Epithelial cell of prostate (primary cell): ENCODE data around the gene METRNL.
"Not testable (repeated sequence)": the region's sequence is repeated elsewhere in the genome, so short reads cannot be mapped to it uniquely, and the experiment has no call there.

ENCODE experiments used
- DNase-seq: peaks from one replicate; pipeline ENCODE4 v3.0.0-alpha.2; 2011; ENCODE audit warnings: low read depth, low spot score
- H3K27ac ChIP-seq: fragments of 450-650 bp; 2 replicates; pipeline ENCODE4 v1.5.1; 2017; ENCODE audit warnings: mild to moderate bottlenecking

METRNL gene

DNA sequence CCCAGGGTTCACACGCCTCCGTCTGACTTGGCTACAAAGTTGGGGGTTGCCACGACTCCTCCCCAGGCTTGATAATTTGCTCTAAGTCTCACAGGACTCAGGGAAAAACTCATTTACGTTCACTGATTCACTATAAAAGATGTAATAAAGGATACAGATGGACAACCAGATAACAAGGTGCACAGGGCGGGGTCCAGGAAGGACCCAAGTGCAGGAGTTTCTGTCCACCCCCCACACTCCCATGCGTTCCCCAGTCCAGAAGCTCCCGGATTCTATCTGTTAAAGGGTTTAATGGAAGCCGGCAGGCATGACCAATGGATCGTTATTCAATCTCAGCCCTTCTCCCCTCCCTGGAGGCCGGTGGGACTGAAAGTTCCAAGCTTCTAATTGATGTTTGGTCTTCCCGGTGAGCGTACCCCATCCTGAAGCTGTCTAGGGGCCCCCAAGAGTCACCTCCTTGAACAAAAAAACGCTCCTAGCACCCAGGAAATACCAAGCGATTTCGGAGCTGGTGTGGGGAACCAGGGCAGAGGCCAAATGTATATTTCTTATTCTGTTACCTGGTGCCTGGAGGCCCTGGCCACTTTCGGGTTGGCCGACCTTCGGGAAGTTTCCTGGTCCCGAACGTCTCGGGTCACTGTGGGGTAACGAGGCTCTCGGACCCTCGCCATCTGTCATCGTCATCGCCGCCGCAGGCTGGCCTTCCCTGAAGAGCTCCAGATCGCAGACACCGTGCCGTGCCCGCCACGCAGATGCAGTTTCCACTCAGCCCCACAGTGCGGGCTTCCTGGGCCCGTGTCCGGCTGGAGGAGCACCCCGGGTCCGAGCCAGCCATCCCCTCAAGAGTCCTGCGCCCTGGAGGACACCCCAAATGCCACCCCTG lies 13.5 kb upstream of the METRNL start:
- H3K27ac ChIP-seq = no peak overlapping the region
- DNase-seq = no peak

- not testable (repeated sequence) for H3K27ac ChIP-seq, DNase-seq
Measured at GRCh38 chr17:83066543-83066890, 12.9 kb upstream of the METRNL start.

- no peak overlapping the region for H3K27ac ChIP-seq
- DNase-seq = no peak
Measured at GRCh38 chr17:83067071-83067717, 12.2 kb upstream of the METRNL start.

- DNase-seq = no peak
Measured at GRCh38 chr17:83067718-83068261, 11.6 kb upstream of the METRNL start.

GRCh38 chr17:83068641-83069570 lies 10.5 kb upstream of the METRNL start:
- H3K27ac ChIP-seq = no peak overlapping the region
- no peak for DNase-seq

More at GRCh38 chr17:83067718-83068261, 11.6 kb upstream of the METRNL start:
- no peak overlapping the region for H3K27ac ChIP-seq

DNA sequence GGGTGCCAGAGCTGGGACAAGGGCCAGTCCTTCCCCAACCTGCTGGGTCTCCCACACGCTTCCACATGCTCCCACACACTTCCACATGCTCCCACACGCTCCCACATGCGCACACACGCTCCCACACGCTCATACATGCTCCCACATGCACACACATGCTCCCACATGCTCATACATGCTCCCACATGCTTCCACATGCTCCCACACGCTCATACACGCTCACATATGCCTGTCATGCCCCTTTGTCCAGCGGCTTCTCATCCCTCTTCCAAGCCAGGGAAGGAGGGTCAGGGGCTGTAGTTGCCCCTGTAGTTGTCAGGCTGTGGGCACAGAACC lies 9.9 kb upstream of the METRNL start:
- no peak for DNase-seq
- H3K27ac ChIP-seq = no peak overlapping the region

- H3K27ac ChIP-seq = no peak overlapping the region
- no peak for DNase-seq
Measured at GRCh38 chr17:83069931-83070742, 9.3 kb upstream of the METRNL start.

GRCh38 chr17:83070800-83071341 lies 8.5 kb upstream of the METRNL start:
- H3K27ac ChIP-seq = no peak overlapping the region
- no peak for DNase-seq

DNA sequence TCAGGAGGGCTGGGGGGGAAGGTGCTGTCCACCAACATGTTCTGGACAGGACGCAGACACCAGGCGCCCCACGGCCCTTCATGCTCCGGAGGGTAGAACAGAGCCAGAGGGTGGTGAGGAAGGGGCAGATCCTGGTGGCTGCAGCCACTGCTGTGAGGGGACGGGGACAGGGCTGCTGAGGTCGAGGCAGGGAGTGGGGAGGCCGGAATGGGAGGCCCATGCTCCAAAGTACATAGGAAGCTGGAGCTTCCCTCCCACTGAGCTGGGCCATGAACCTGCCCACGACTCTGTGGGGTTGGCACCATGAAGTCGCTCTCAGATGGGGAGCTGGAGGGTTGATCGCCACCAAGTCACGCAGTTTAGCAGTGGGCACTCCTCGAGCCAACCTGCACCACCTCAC lies 8.0 kb upstream of the METRNL start:
- no peak overlapping the region for H3K27ac ChIP-seq
- no peak for DNase-seq

DNA sequence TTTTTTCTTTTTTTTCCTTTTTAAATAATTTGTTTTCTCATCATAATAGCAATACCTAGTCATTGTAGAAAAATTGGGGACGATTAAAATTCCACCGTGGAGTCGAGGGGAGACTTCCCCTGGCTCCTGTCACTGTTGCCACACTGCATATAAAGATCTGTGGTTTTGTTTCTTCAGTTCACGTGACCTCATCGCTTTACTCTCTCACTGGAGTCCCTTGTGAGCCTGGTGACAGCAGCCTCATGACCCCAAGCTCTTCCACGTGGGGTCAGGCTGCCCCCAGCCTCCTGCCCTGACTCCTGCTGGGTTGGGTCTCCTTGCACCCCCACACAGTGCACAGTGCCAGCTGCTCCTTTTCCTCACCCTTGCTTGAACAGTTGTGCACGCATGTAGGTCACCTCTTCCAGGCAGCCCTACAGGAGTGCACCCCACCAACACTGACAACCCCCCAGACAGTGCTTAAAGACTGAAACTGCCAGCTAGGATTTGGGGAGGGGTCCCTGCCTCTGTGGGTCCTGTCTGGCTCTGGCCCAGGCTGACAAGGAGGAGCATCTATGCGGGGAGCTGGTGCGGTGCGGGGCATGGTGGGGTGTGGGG lies 7.3 kb upstream of the METRNL start:
- H3K27ac ChIP-seq = no peak overlapping the region
- DNase-seq = no peak

GRCh38 chr17:83072600-83073358 lies 6.6 kb upstream of the METRNL start:
- H3K27ac ChIP-seq = no peak overlapping the region
- DNase-seq = no peak

GRCh38 chr17:83073389-83074063 lies 5.9 kb upstream of the METRNL start:
- DNase-seq = no peak
- H3K27ac ChIP-seq = no peak overlapping the region

- DNase-seq = no peak
- H3K27ac ChIP-seq = no peak overlapping the region
Measured at GRCh38 chr17:83074486-83075223, 4.8 kb upstream of the METRNL start.

DNA sequence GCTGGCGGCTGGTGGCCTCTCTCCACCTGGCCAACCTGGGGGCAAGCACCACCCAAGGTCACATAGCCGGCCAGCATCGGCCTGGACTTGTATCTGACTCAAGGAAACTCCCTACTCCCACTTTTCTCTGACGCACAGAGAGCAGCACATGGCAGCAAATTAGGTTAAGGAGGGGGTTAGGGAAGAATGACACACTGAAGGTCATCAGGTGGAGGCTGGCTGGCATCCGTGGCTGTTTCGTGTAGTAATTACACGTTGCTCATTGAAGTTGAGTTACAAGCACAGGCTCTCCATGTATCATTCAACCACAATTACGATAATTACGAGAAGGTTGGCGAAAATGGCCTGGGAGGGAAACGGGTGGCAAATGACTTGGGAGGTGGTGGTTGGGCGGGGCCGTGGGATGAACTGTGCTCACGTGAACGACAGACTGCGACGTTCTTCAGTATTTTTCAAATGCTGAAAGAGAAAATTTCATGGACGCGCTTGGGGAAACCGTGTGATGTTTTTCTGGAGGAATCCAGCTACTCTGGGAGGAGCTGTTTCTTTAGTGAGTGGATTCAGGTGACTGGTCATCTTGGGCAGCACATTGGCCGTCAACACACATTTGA lies 4.0 kb upstream of the METRNL start:
- no peak for DNase-seq
- no peak overlapping the region for H3K27ac ChIP-seq

GRCh38 chr17:83076938-83077337 lies 2.5 kb upstream of the METRNL start:
- no peak for DNase-seq
- no peak overlapping the region for H3K27ac ChIP-seq

GRCh38 chr17:83077411-83077810 lies 2.0 kb upstream of the METRNL start:
- no peak overlapping the region for H3K27ac ChIP-seq
- no peak for DNase-seq

GRCh38 chr17:83077939-83078338 lies 1.5 kb upstream of the METRNL start:
- DNase-seq = no peak
- no peak overlapping the region for H3K27ac ChIP-seq
